SK-N-SH treated with all-trans-retinoic acid at 6 μM for 48 hours (cell line): Measurements from ENCODE around the gene APOO.

Source experiments
- ATAC-seq: fragments of 200-7000 bp; cut with Tn5 transposase; 3 replicates; pipeline ENCODE4 v1.9.1; 2020; ENCODE audit warnings: mild to moderate bottlenecking, moderate library complexity
- ARNTL ChIP-seq: fragments of 450-650 bp; formaldehyde crosslinking; IDR thresholded peaks from 2 replicates; pipeline ENCODE4 v1.5.0; 2020; ENCODE audit warnings: low read depth, mild to moderate bottlenecking, moderate library complexity, borderline replicate concordance
- BACH2 ChIP-seq: fragments of 250-450 bp; sonication (Bioruptor Pico); IDR thresholded peaks from 2 replicates; pipeline ENCODE4 v1.9.0; 2021; ENCODE audit warnings: mild to moderate bottlenecking, borderline replicate concordance
- CSDC2 ChIP-seq: fragments of 250-450 bp; sonication (Bioruptor Pico); IDR thresholded peaks from 2 replicates; pipeline ENCODE4 v1.5.0; 2020; ENCODE audit warnings: mild to moderate bottlenecking, moderate library complexity
- ESRRG ChIP-seq: fragments of 250-450 bp; sonication (Bioruptor Pico); IDR thresholded peaks from 2 replicates; pipeline ENCODE4 v1.6.1; 2021; ENCODE audit warnings: mild to moderate bottlenecking
- ISL1 ChIP-seq: fragments of 250-450 bp; sonication (Bioruptor Pico); IDR thresholded peaks from 2 replicates; pipeline ENCODE4 v2.1.2; 2022; ENCODE audit warnings: mild to moderate bottlenecking, moderate library complexity
- OSR1 ChIP-seq: fragments of 250-450 bp; sonication (Bioruptor Pico); IDR thresholded peaks from 2 replicates; pipeline ENCODE4 v1.8.0; 2022; ENCODE audit warnings: moderate library complexity, mild to moderate bottlenecking, inconsistent platforms
- PATZ1 ChIP-seq: fragments of 250-450 bp; sonication (Bioruptor Pico); IDR thresholded peaks from 2 replicates; pipeline ENCODE4 v1.8.0; 2020; ENCODE audit warnings: mild to moderate bottlenecking, moderate library complexity, borderline replicate concordance
- POU6F1 ChIP-seq: fragments of 250-450 bp; sonication (Bioruptor Pico); IDR thresholded peaks from 2 replicates; pipeline ENCODE4 v1.8.0; 2021; ENCODE audit warnings: low read depth, mild to moderate bottlenecking, moderate library complexity, borderline replicate concordance
- RARB ChIP-seq: fragments of 250-450 bp; sonication (Bioruptor Pico); IDR thresholded peaks from 2 replicates; pipeline ENCODE4 v1.8.0; 2021; ENCODE audit warnings: mild to moderate bottlenecking, moderate library complexity
- SNAI2 ChIP-seq: fragments of 250-450 bp; sonication (Bioruptor Pico); IDR thresholded peaks from 2 replicates; pipeline ENCODE4 v1.5.0; 2020; ENCODE audit warnings: mild to moderate bottlenecking, moderate library complexity
- TCF4 ChIP-seq: fragments of 250-450 bp; sonication (Bioruptor Pico); IDR thresholded peaks from 2 replicates; pipeline ENCODE4 v1.8.0; 2021; ENCODE audit warnings: mild to moderate bottlenecking, moderate library complexity, borderline replicate concordance
- TOX ChIP-seq: fragments of 250-450 bp; sonication (Bioruptor Pico); IDR thresholded peaks from 2 replicates; pipeline ENCODE4 v1.8.0; 2021; ENCODE audit warnings: mild to moderate bottlenecking, moderate library complexity, borderline replicate concordance
- TSHZ2 ChIP-seq: fragments of 250-450 bp; sonication (Bioruptor Pico); IDR thresholded peaks from 2 replicates; pipeline ENCODE4 v1.5.0; 2020; ENCODE audit warnings: mild to moderate bottlenecking, moderate library complexity
- ZC3H10 ChIP-seq: fragments of 250-450 bp; sonication (Bioruptor Pico); IDR thresholded peaks from 2 replicates; pipeline ENCODE4 v1.5.1; 2021; ENCODE audit warnings: mild to moderate bottlenecking, moderate library complexity
- ZFP30 ChIP-seq: fragments of 450-650 bp; formaldehyde crosslinking; IDR thresholded peaks from 2 replicates; pipeline ENCODE4 v1.5.0; 2022; ENCODE audit warnings: mild to moderate bottlenecking, moderate library complexity
- ZNF565 ChIP-seq: fragments of 450-650 bp; formaldehyde crosslinking; conservative IDR thresholded peaks from 2 replicates; pipeline ENCODE4 v1.5.0; 2020; ENCODE audit warnings: low read depth, mild to moderate bottlenecking, moderate library complexity
- ZNF70 ChIP-seq: fragments of 450-650 bp; formaldehyde crosslinking; IDR thresholded peaks from 2 replicates; pipeline ENCODE4 v1.5.0; 2020; ENCODE audit warnings: mild to moderate bottlenecking, moderate library complexity
- ZNF8 ChIP-seq: fragments of 450-650 bp; formaldehyde crosslinking; IDR thresholded peaks from 2 replicates; pipeline ENCODE4 v1.5.0; 2020; ENCODE audit warnings: mild to moderate bottlenecking, moderate library complexity
- TF ChIP-seq, protein P1 (sequence below): fragments of 250-450 bp; sonication (Bioruptor Pico); IDR thresholded peaks from 2 replicates; pipeline ENCODE4 v1.5.1; 2021; ENCODE audit warnings: mild to moderate bottlenecking, moderate library complexity

The APOO gene

GRCh38 chrX:23786268-23786815 is 121.4 kb downstream of the APOO start:
- ATAC-seq = no peak
- no peak for TF ChIP-seq CSDC2 (CRISPR knock-in tag)
- TF ChIP-seq ZNF8 = no peak
- TF ChIP-seq, protein P1, sequence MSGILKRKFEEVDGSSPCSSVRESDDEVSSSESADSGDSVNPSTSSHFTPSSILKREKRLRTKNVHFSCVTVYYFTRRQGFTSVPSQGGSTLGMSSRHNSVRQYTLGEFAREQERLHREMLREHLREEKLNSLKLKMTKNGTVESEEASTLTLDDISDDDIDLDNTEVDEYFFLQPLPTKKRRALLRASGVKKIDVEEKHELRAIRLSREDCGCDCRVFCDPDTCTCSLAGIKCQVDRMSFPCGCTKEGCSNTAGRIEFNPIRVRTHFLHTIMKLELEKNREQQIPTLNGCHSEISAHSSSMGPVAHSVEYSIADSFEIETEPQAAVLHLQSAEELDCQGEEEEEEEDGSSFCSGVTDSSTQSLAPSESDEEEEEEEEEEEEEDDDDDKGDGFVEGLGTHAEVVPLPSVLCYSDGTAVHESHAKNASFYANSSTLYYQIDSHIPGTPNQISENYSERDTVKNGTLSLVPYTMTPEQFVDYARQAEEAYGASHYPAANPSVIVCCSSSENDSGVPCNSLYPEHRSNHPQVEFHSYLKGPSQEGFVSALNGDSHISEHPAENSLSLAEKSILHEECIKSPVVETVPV (CRISPR knock-in tag) = no peak
- no peak for TF ChIP-seq BACH2
- no peak for TF ChIP-seq TCF4
- no peak for TF ChIP-seq ZFP30 (CRISPR knock-in tag)
- TF ChIP-seq ESRRG = no peak
- TF ChIP-seq RARB = no peak

GRCh38 chrX:23785580-23785979 is 122.2 kb downstream of the APOO start:
- no peak for TF ChIP-seq ISL1 (CRISPR knock-in tag)
- TF ChIP-seq TSHZ2 (CRISPR knock-in tag) = no peak
- TF ChIP-seq TOX (CRISPR knock-in tag) = no peak
- no peak for TF ChIP-seq POU6F1 (CRISPR knock-in tag)
- TF ChIP-seq ZNF565 = no peak
- no peak for TF ChIP-seq SNAI2
- no peak for TF ChIP-seq ZNF70
- TF ChIP-seq ARNTL = no peak
- no peak for TF ChIP-seq PATZ1 (CRISPR knock-in tag)
- TF ChIP-seq ESRRG = no peak
- TF ChIP-seq OSR1 (CRISPR knock-in tag) = no peak
- ATAC-seq = no peak

DNA sequence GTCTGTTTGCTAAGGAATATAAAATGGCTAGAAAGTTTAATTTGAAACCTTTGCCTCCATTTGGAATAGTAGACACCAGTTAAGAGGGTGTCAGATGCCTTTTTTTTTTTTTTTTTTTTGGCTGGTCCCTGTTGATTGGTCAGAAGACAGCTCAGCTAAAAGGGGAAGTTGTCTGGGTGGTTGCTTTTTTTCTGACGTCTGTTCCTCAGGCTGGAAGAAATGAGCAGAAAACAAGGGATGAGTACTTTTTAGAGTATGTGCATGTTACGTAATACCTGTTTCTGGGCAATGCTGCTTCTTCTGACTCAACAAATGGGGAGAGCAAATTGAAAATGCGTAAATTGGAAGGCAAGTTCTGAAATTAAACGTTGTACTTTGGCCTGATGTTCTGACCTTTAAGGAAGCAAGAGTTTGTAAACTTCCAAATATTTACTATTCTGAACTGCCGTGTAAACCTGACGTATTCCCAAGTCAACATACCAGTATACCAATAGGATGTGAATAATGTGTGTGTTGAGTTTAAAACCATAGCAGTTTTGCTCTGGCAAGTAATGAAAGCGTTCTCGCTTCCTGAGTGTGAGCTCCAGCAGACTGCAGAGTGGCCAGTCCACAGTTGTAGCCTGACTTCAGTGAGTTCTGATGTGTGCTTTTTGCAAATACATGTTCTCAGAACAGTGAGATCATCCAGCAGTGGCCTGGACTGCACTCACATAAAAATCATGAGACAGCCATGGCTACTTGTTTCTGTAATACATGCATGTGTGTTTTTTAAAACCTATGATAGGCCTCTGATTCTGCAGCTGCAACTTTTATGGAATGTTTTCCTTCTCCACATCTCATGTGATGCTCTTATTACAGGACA is 123.0 kb downstream of the APOO start:
- TF ChIP-seq BACH2 = no peak
- TF ChIP-seq ZNF70 = no peak
- TF ChIP-seq CSDC2 (CRISPR knock-in tag) = no peak
- TF ChIP-seq ZC3H10 (CRISPR knock-in tag) = no peak
- no peak for TF ChIP-seq ZNF8
- no peak for TF ChIP-seq OSR1 (CRISPR knock-in tag)
- TF ChIP-seq TSHZ2 (CRISPR knock-in tag) = no peak
- ATAC-seq = no peak
